RWPE2 (cell line): ENCODE measurements around the gene HIRA.

Source experiments
- ATAC-seq: fragments of 200-7000 bp; cut with Tn5 transposase; 3 replicates; pipeline ENCODE4 v1.9.1; 2021; ENCODE audit warnings: low read depth
- DNase-seq: peaks from one replicate; pipeline ENCODE4 v3.0.0-alpha.2; 2020; ENCODE audit warnings: low spot score
- H3K27ac ChIP-seq: fragments of 450-650 bp; 2 replicates; pipeline ENCODE4 v1.5.1; 2017; ENCODE audit warnings: mild to moderate bottlenecking; ENCODE audit not compliant: poor library complexity, severe bottlenecking
- H3K27me3 ChIP-seq: fragments of 250-450 bp; sonication (Bioruptor Pico); 2 replicates; pipeline ENCODE4 v1.5.1; 2021; ENCODE audit warnings: mild to moderate bottlenecking, moderate library complexity; ENCODE audit not compliant: insufficient read depth, poor library complexity, severe bottlenecking
- H3K36me3 ChIP-seq: fragments of 250-450 bp; sonication (Bioruptor Pico); 2 replicates; pipeline ENCODE4 v1.5.1; 2020; ENCODE audit warnings: low read depth, mild to moderate bottlenecking, moderate library complexity
- H3K4me1 ChIP-seq: fragments of 250-450 bp; sonication (Bioruptor Pico); 2 replicates; pipeline ENCODE4 v1.5.1; 2021; ENCODE audit warnings: mild to moderate bottlenecking, moderate library complexity; ENCODE audit not compliant: insufficient read depth, poor library complexity, severe bottlenecking
- H3K4me3 ChIP-seq: fragments of 250-450 bp; sonication (Bioruptor Pico); 2 replicates; pipeline ENCODE4 v1.5.1; 2021; ENCODE audit warnings: mild to moderate bottlenecking, moderate library complexity; ENCODE audit not compliant: severe bottlenecking
- H3K9me3 ChIP-seq: fragments of 250-450 bp; sonication (Bioruptor Pico); 2 replicates; pipeline ENCODE4 v1.5.1; 2021; ENCODE audit warnings: mild to moderate bottlenecking, moderate library complexity; ENCODE audit not compliant: severe bottlenecking
- CTCF ChIP-seq: fragments of 450-650 bp; IDR thresholded peaks from one replicate; pipeline ENCODE4 v1.5.1; 2017; ENCODE audit warnings: mild to moderate bottlenecking, moderate library complexity; ENCODE audit not compliant: poor library complexity, severe bottlenecking

The HIRA gene

GRCh38 chr22:19434829-19435580 lies 3.5 kb upstream of the HIRA start:
- Histone ChIP-seq H3K36me3 (peaks cover 27% of the 10 kb centered on the region), H3K4me1 (no peaks in the 10 kb centered on the region), H3K9me3 (no peaks in the 10 kb centered on the region), H3K4me3 (no peak overlapping the region), H3K27me3 (no peaks in the 10 kb centered on the region), H3K27ac (no peak overlapping the region)
- no peak for TF ChIP-seq CTCF
- DNase-seq, result no peak
- ATAC-seq, result no peak

DNA sequence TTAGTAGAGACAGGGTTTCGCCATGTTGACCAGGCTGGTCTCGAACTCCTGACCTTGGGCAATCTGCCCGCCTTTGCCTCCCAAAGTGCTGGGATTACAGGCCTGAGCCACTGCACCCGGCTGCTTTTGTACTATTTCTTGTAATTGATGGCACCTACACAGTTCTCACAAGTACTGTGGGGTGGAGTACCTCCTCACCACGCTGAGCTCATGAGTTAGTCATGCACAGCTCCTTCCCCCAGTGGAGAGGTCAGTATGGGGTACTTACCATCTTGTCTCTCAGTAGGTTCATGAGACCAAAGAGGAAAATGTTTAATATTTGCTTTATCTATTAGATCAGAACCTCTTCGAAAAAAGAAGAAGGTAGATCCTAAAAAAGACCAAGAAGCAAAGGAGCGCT lies 2.9 kb upstream of the HIRA start:
- Histone ChIP-seq H3K27me3 (no peaks in the 10 kb centered on the region), H3K36me3 (peaks cover 29% of the 10 kb centered on the region), H3K27ac (no peak overlapping the region), H3K9me3 (no peaks in the 10 kb centered on the region), H3K4me1 (peaks cover 6% of the 10 kb centered on the region), H3K4me3 (no peak overlapping the region)
- no peak for TF ChIP-seq CTCF
- ATAC-seq (no peak), DNase-seq (no peak)

GRCh38 chr22:19432133-19432851 lies 759 bp upstream of the HIRA start, which contains the start of gene MRPL40:
Gene MRPL40 (plus strand): TSS chr22:19432545. CDS start chr22:19432555, 10 bp downstream.
- Histone ChIP-seq H3K4me3 (peak within 1 kb of the TSS; percentile 66), H3K4me1 (peaks cover 9% of the 10 kb centered on the region), H3K27ac (peak within 1 kb of the TSS; percentile 81), H3K27me3 (no peaks in the 10 kb centered on the region), H3K9me3 (no peaks in the 10 kb centered on the region), H3K36me3 (peaks cover 37% of the 10 kb centered on the region)
- no peak for TF ChIP-seq CTCF
- peak; percentile 92 for ATAC-seq
- peak; percentile 93 for DNase-seq

DNA sequence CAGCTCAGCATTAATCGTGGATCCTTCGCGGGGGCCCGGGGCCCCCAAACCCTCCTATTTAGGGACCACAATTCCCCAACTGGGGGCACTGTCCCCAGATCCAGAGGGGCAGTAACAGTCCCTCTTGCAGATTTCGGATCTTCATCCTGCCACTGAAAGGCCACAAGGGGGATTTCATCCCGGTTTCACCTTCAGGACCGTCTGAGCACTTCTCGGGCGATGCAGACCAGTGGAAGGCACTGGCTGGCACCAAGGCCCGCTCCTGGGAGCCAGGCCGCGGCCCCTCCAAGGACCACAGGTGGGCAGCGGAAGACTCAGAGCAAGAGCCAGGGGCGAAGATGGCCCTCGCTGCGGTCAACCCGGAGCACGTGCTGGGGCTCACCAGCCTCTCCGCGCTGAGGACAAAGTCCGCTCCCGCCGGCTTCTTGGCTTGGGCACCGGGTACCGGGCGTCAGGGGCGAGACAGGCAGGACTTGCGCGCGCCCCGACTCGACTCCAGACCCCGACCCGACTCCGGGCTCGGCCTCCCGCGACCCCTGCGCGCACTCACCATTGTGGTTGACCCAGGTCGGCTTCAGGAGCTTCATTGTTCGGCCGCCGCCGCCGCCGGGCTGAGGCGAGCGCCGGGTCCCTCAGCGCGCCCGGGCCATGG lies 517 bp downstream of the HIRA start:
- Histone ChIP-seq H3K27me3 (no peaks in the 10 kb centered on the region), H3K27ac (peak overlapping the region; percentile 81), H3K9me3 (no peaks in the 10 kb centered on the region), H3K4me3 (peak overlapping the region; percentile 66), H3K4me1 (peaks cover 9% of the 10 kb centered on the region), H3K36me3 (peaks cover 32% of the 10 kb centered on the region)
- DNase-seq (no peak), ATAC-seq (no peak)
- no peak for TF ChIP-seq CTCF
